Urinary bladder (tissue), 4 donors: ENCODE measurements around the gene DNAJB14. TPM values are rescaled to one million over a fixed set of nuclear protein-coding genes. Genes with fewer than 3 reads are reported as not detected.

Experiments
- DNase-seq: peaks from one replicate; pipeline ENCODE4 v3.0.0-alpha.2; 2015; ENCODE audit errors: extremely low spot score
- H3K27ac ChIP-seq: one replicate; pipeline ENCODE4 v1.5.1; 2013; ENCODE audit warnings: low read depth, mild to moderate bottlenecking, moderate library complexity
- H3K36me3 ChIP-seq: one replicate; pipeline ENCODE4 v1.6.1; 2013; ENCODE audit warnings: mild to moderate bottlenecking, moderate library complexity; ENCODE audit not compliant: insufficient read depth
- H3K4me1 ChIP-seq: one replicate; pipeline ENCODE4 v1.6.1; 2013; ENCODE audit warnings: mild to moderate bottlenecking, moderate library complexity; ENCODE audit not compliant: insufficient read depth
- H3K4me3 ChIP-seq: one replicate; pipeline ENCODE4 v1.5.1; 2013; ENCODE audit warnings: low read depth, low read length
- WGBS: extraction: QIAGEN DNeasy Blood & Tissue Kit; methylation state at CpG from one replicate; pipeline ENCODE4 v1.1.7; 2013; 5-methylcytosine and 5-hydroxymethylcytosine counted together
- polyA plus RNA-seq: library from polyadenylated mRNA; stranded (reverse); fragments of 200-250 nt; gene quantifications from one replicate; pipeline ENCODE4 v1.2.3, GENCODE V29; 2013
- total RNA-seq: library from RNA; depleted of rRNA; stranded (reverse); fragments of >200 nt; gene quantifications from one replicate; pipeline ENCODE4 v1.2.3, GENCODE V29; 2014
- donor health status: healthy with polysubstance abuse.
- donor health status: healthy.

DNAJB14 gene
- total and polyA plus RNA-seq, 2 donors = 23.6 to 103 TPM

GRCh38 chr4:99917575-99917974 is 28.8 kb downstream of the DNAJB14 start:
- H3K4me1 ChIP-seq = no peaks in the 10 kb centered on the region
- no peak for DNase-seq
- peaks cover 1% of the 10 kb centered on the region for H3K36me3 ChIP-seq
- no peak overlapping the region for H3K4me3 ChIP-seq
- no peak overlapping the region for H3K27ac ChIP-seq
- WGBS = 98% methylated on average over 3 of the region's 3 CpGs

- no peak for DNase-seq
- no peaks in the 10 kb centered on the region for H3K4me1 ChIP-seq
- no peak overlapping the region for H3K4me3 ChIP-seq
- H3K27ac ChIP-seq = no peak overlapping the region
- 92% methylated on average over 2 of the region's 2 CpGs for WGBS
- H3K36me3 ChIP-seq = peaks cover 1% of the 10 kb centered on the region
Measured at GRCh38 chr4:99915449-99915848, 31.0 kb downstream of the DNAJB14 start.

- Histone ChIP-seq H3K4me1 (no peaks in the 10 kb centered on the region), H3K27ac (peak overlapping the region; percentile 23), H3K4me3 (peak overlapping the region; percentile 96), H3K36me3 (no peaks in the 10 kb centered on the region)
- no peak for DNase-seq
- WGBS = 93% methylated on average over 16 of the region's 16 CpGs
Measured at GRCh38 chr4:99894998-99895397, 51.4 kb downstream of the DNAJB14 start.

GRCh38 chr4:99894161-99894997 is 52.0 kb downstream of the DNAJB14 start, which contains the start of gene LAMTOR3:
TSS of gene LAMTOR3 (minus strand) at chr4:99894427. CDS start at chr4:99893963, 464 bp downstream.
- Histone ChIP-seq H3K4me1 (no peaks in the 10 kb centered on the region), H3K27ac (peak within 1 kb of the TSS; percentile 94), H3K36me3 (no peaks in the 10 kb centered on the region), H3K4me3 (peak within 1 kb of the TSS; percentile 96)
- WGBS = 3% methylated on average over 40 of the region's 40 CpGs
- DNase-seq = peak; percentile 82

GRCh38 chr4:99893839-99894160 is 52.6 kb downstream of the DNAJB14 start:
- H3K4me1 ChIP-seq = no peaks in the 10 kb centered on the region
- H3K27ac ChIP-seq = peak overlapping the region; percentile 94
- WGBS = 2% methylated on average over 12 of the region's 12 CpGs
- H3K4me3 ChIP-seq = peak overlapping the region; percentile 96
- no peak for DNase-seq
- H3K36me3 ChIP-seq = no peaks in the 10 kb centered on the region

- H3K27ac ChIP-seq = no peak overlapping the region
- WGBS = 95% methylated on average over 8 of the region's 8 CpGs
- H3K4me1 ChIP-seq = no peaks in the 10 kb centered on the region
- no peaks in the 10 kb centered on the region for H3K36me3 ChIP-seq
- no peak for DNase-seq
- peak overlapping the region; percentile 96 for H3K4me3 ChIP-seq
Measured at GRCh38 chr4:99893029-99893428, 53.4 kb downstream of the DNAJB14 start.

GRCh38 chr4:99891351-99891750 is 55.1 kb downstream of the DNAJB14 start:
- no peaks in the 10 kb centered on the region for H3K36me3 ChIP-seq
- DNase-seq = no peak
- 70% methylated on average over 2 of the region's 2 CpGs for WGBS
- no peak overlapping the region for H3K4me3 ChIP-seq
- no peaks in the 10 kb centered on the region for H3K4me1 ChIP-seq
- no peak overlapping the region for H3K27ac ChIP-seq

GRCh38 chr4:99887837-99888236 is 58.6 kb downstream of the DNAJB14 start:
- Histone ChIP-seq H3K4me3 (no peak overlapping the region), H3K27ac (no peak overlapping the region), H3K4me1 (no peaks in the 10 kb centered on the region), H3K36me3 (no peaks in the 10 kb centered on the region)
- DNase-seq = no peak
- WGBS = 35% methylated on average over 5 of the region's 5 CpGs

GRCh38 chr4:99886146-99886545 is 60.3 kb downstream of the DNAJB14 start:
- H3K4me1 ChIP-seq = no peaks in the 10 kb centered on the region
- 30% methylated on average over 4 of the region's 4 CpGs for WGBS

GRCh38 chr4:99885687-99886086 is 60.7 kb downstream of the DNAJB14 start:
- DNase-seq = no peak
- H3K4me1 ChIP-seq = no peaks in the 10 kb centered on the region
- no peak overlapping the region for H3K27ac ChIP-seq
- H3K36me3 ChIP-seq = no peaks in the 10 kb centered on the region
- no peak overlapping the region for H3K4me3 ChIP-seq

More at GRCh38 chr4:99886146-99886545, 60.3 kb downstream of the DNAJB14 start:
- no peaks in the 10 kb centered on the region for H3K36me3 ChIP-seq
- no peak overlapping the region for H3K4me3 ChIP-seq
- H3K27ac ChIP-seq = no peak overlapping the region
- no peak for DNase-seq

- Histone ChIP-seq H3K27ac (no peak overlapping the region), H3K36me3 (no peaks in the 10 kb centered on the region), H3K4me1 (no peaks in the 10 kb centered on the region), H3K4me3 (no peak overlapping the region)
- DNase-seq = no peak
- 59% methylated on average over 2 of the region's 2 CpGs for WGBS
Measured at GRCh38 chr4:99885063-99885664, 61.3 kb downstream of the DNAJB14 start.

GRCh38 chr4:99879458-99879857 is 67.0 kb downstream of the DNAJB14 start:
- no peak overlapping the region for H3K4me3 ChIP-seq
- no peak for DNase-seq
- H3K4me1 ChIP-seq = no peaks in the 10 kb centered on the region
- 94% methylated on average over 3 of the region's 3 CpGs for WGBS
- H3K27ac ChIP-seq = no peak overlapping the region
- H3K36me3 ChIP-seq = no peaks in the 10 kb centered on the region

GRCh38 chr4:99878604-99879003 is 67.8 kb downstream of the DNAJB14 start:
- H3K4me1 ChIP-seq = no peaks in the 10 kb centered on the region
- no peak overlapping the region for H3K27ac ChIP-seq
- DNase-seq = no peak
- no peak overlapping the region for H3K4me3 ChIP-seq
- no peaks in the 10 kb centered on the region for H3K36me3 ChIP-seq

- no peaks in the 10 kb centered on the region for H3K4me1 ChIP-seq
- no peaks in the 10 kb centered on the region for H3K36me3 ChIP-seq
- no peak overlapping the region for H3K27ac ChIP-seq
- no peak overlapping the region for H3K4me3 ChIP-seq
- no peak for DNase-seq
- WGBS = 76% methylated on average over 3 of the region's 3 CpGs
Measured at GRCh38 chr4:99876946-99877345, 69.5 kb downstream of the DNAJB14 start.
